Measurements from ENCODE around the gene ARHGEF28. TPM values are rescaled to one million over a fixed set of nuclear protein-coding genes. Genes with fewer than 3 reads are reported as not detected.
A peak's percentile ranks its signal among the peaks of the same experiment; 100 is the strongest.

The ARHGEF28 gene
- total and polyA plus RNA-seq, 2 of the 13 experiments (the other 11 are each of a cell fraction or from before 2014, with no cell fraction given) = 17.4 to 34.1 TPM

DNA sequence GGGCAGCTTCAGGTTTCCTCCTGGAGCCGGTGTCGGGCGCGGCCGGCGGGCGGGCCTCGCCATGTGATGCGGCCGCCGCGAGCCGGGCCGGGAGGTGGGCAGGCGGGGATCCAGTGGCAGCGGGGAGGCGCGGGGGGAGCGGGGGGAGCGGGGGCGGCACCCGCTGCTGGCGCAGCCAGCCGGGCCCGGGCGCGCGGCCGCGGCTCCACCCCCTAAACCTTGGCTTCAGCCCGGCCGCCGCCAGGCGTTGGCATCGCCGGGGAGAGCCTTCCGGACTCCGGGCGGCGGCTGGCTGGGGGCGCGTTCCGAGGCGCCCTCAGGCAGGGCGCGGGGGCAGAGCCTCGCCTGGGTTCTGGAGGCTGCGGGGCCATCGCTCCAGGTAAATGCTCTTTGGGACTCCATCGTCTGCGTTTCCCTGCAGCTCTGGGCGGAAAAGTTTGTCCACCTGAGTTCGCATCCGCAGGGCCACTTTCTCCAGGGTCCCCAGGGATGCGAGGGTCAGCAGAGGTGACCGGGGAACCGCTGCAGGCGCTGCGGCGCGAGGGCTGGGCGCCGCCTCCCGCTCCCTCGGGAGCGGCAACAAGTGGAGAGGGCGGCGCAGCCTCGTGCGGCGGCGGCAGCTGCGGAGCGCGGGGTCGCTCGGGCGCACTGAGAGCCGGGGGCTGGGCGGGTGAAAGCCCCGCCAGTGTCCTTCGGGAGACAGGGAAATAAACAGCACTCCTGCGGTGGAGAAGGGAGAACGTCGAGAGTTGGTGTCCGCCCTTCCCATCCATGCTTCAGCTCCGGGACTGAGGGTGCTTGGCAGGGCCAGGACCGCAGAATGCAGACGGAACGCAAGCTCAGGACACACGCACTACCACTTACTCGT lies at the start of gene ARHGEF28 (continued):
- TF ChIP-seq, protein P1, sequence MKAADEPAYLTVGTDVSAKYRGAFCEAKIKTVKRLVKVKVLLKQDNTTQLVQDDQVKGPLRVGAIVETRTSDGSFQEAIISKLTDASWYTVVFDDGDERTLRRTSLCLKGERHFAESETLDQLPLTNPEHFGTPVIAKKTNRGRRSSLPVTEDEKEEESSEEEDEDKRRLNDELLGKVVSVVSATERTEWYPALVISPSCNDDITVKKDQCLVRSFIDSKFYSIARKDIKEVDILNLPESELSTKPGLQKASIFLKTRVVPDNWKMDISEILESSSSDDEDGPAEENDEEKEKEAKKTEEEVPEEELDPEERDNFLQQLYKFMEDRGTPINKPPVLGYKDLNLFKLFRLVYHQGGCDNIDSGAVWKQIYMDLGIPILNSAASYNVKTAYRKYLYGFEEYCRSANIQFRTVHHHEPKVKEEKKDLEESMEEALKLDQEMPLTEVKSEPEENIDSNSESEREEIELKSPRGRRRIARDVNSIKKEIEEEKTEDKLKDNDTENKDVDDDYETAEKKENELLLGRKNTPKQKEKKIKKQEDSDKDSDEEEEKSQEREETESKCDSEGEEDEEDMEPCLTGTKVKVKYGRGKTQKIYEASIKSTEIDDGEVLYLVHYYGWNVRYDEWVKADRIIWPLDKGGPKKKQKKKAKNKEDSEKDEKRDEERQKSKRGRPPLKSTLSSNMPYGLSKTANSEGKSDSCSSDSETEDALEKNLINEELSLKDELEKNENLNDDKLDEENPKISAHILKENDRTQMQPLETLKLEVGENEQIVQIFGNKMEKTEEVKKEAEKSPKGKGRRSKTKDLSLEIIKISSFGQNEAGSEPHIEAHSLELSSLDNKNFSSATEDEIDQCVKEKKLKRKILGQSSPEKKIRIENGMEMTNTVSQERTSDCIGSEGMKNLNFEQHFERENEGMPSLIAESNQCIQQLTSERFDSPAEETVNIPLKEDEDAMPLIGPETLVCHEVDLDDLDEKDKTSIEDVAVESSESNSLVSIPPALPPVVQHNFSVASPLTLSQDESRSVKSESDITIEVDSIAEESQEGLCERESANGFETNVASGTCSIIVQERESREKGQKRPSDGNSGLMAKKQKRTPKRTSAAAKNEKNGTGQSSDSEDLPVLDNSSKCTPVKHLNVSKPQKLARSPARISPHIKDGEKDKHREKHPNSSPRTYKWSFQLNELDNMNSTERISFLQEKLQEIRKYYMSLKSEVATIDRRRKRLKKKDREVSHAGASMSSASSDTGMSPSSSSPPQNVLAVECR (CRISPR knock-in tag; IDR thresholded peaks at IDR 0.05; ENCODE audit: borderline replicate concordance) = peak; percentile 64
- TF ChIP-seq, protein P2, sequence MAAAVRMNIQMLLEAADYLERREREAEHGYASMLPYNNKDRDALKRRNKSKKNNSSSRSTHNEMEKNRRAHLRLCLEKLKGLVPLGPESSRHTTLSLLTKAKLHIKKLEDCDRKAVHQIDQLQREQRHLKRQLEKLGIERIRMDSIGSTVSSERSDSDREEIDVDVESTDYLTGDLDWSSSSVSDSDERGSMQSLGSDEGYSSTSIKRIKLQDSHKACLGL (CRISPR knock-in tag; IDR thresholded peaks at IDR 0.05) = peak; percentile 80
- TF ChIP-seq, protein P3, sequence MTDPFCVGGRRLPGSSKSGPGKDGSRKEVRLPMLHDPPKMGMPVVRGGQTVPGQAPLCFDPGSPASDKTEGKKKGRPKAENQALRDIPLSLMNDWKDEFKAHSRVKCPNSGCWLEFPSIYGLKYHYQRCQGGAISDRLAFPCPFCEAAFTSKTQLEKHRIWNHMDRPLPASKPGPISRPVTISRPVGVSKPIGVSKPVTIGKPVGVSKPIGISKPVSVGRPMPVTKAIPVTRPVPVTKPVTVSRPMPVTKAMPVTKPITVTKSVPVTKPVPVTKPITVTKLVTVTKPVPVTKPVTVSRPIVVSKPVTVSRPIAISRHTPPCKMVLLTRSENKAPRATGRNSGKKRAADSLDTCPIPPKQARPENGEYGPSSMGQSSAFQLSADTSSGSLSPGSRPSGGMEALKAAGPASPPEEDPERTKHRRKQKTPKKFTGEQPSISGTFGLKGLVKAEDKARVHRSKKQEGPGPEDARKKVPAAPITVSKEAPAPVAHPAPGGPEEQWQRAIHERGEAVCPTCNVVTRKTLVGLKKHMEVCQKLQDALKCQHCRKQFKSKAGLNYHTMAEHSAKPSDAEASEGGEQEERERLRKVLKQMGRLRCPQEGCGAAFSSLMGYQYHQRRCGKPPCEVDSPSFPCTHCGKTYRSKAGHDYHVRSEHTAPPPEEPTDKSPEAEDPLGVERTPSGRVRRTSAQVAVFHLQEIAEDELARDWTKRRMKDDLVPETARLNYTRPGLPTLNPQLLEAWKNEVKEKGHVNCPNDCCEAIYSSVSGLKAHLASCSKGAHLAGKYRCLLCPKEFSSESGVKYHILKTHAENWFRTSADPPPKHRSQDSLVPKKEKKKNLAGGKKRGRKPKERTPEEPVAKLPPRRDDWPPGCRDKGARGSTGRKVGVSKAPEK (CRISPR knock-in tag; IDR thresholded peaks at IDR 0.05; ENCODE audit: borderline replicate concordance) = peak; percentile 56; the same call in 1 of the 2 replicates
